KMS-11 (cell line): ENCODE measurements around the gene TBK1.

Experiments
- H2AFZ ChIP-seq: fragments of 200-600 bp; sonication (generic); 2 replicates; pipeline ENCODE4 v1.6.1; 2016; ENCODE audit warnings: antibody characterized with exemption, mixed run types, low read depth
- H3K27ac ChIP-seq: fragments of 200-600 bp; sonication (generic); 2 replicates; pipeline ENCODE4 v1.6.1; 2016; ENCODE audit warnings: mild to moderate bottlenecking, mixed run types
- H3K27me3 ChIP-seq: fragments of 200-600 bp; sonication (generic); 2 replicates; pipeline ENCODE4 v1.6.1; 2017; ENCODE audit warnings: mild to moderate bottlenecking, low read depth, mixed run types, moderate library complexity; ENCODE audit not compliant: insufficient read depth
- H3K36me3 ChIP-seq: fragments of 200-600 bp; sonication (generic); 2 replicates; pipeline ENCODE4 v1.6.1; 2017; ENCODE audit warnings: mild to moderate bottlenecking, mixed run types; ENCODE audit not compliant: insufficient read depth
- H3K4me1 ChIP-seq: fragments of 200-600 bp; sonication (generic); 2 replicates; pipeline ENCODE4 v1.6.1; 2016; ENCODE audit warnings: mild to moderate bottlenecking, low read depth, mixed run types; ENCODE audit not compliant: poor library complexity, severe bottlenecking
- H3K4me2 ChIP-seq: fragments of 200-600 bp; sonication (generic); 2 replicates; pipeline ENCODE4 v1.7.0; 2016; ENCODE audit warnings: mild to moderate bottlenecking, mixed run types
- H3K4me3 ChIP-seq: fragments of 200-600 bp; sonication (generic); IDR thresholded peaks from 2 replicates; pipeline ENCODE4 v1.6.1; 2017; ENCODE audit warnings: low read depth, low read length, mixed read lengths; ENCODE audit not compliant: insufficient read depth
- H3K79me2 ChIP-seq: fragments of 200-600 bp; sonication (generic); 2 replicates; pipeline ENCODE4 v1.6.1; 2016; ENCODE audit warnings: low read depth, mixed run types; ENCODE audit not compliant: insufficient read depth
- H3K9ac ChIP-seq: fragments of 200-600 bp; sonication (generic); 2 replicates; pipeline ENCODE4 v1.6.1; 2016; ENCODE audit warnings: mild to moderate bottlenecking, mixed run types
- H4K20me1 ChIP-seq: fragments of 200-600 bp; sonication (generic); 2 replicates; pipeline ENCODE4 v1.6.1; 2016; ENCODE audit warnings: mild to moderate bottlenecking, mixed run types; ENCODE audit not compliant: insufficient read depth
- TF ChIP-seq, protein P1 (sequence below): fragments of 200-600 bp; sonication (generic); conservative IDR thresholded peaks from 2 replicates; pipeline ENCODE4 v1.6.1; 2017; ENCODE audit warnings: low read depth, mild to moderate bottlenecking, antibody characterized with exemption, low read length, moderate library complexity, mixed read lengths

TBK1 gene

DNA sequence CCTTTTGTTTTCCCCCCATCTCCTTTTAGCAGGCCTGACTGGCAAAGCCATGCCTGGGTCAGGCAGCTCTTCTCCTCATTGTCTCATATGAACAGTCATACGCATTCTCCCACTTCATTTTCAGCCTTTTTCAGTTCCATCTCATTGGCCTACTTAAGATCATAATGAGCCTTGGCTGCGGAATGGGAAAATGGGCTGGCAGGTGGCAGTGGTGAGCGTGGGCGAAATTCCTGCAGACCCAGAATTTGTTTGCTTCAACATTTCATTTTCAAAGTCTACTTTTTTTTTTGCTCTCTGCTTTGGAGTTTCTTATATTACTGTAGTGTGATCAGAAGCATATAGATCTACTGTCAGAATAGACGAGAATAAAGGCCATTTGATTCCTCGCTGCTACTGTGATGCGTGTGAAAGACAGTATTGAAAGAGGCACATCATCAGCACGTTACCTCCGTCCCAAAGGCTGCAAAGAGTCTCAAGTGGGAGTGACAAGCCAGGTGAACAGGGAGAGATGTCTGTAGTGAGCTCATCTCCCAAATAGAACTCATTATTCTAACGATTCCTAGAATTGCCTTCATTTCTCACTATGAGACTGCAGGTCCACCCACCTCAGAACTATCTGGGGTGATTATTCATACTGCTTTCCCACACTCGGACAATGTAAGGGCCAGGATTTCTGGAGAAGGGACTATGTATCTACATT, 73.7 kb downstream of the TBK1 start:
- no peak overlapping the region for H3K9ac ChIP-seq
- no peak overlapping the region for H3K4me3 ChIP-seq
- no peaks in the 10 kb centered on the region for H4K20me1 ChIP-seq
- H2AFZ ChIP-seq: no peak overlapping the region
- H3K27ac ChIP-seq: no peak overlapping the region
- TF ChIP-seq, protein P1, sequence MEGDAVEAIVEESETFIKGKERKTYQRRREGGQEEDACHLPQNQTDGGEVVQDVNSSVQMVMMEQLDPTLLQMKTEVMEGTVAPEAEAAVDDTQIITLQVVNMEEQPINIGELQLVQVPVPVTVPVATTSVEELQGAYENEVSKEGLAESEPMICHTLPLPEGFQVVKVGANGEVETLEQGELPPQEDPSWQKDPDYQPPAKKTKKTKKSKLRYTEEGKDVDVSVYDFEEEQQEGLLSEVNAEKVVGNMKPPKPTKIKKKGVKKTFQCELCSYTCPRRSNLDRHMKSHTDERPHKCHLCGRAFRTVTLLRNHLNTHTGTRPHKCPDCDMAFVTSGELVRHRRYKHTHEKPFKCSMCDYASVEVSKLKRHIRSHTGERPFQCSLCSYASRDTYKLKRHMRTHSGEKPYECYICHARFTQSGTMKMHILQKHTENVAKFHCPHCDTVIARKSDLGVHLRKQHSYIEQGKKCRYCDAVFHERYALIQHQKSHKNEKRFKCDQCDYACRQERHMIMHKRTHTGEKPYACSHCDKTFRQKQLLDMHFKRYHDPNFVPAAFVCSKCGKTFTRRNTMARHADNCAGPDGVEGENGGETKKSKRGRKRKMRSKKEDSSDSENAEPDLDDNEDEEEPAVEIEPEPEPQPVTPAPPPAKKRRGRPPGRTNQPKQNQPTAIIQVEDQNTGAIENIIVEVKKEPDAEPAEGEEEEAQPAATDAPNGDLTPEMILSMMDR: no peak
- no peaks in the 10 kb centered on the region for H3K27me3 ChIP-seq
- no peak overlapping the region for H3K4me2 ChIP-seq
- H3K4me1 ChIP-seq: no peaks in the 10 kb centered on the region
- no peaks in the 10 kb centered on the region for H3K36me3 ChIP-seq
- no peaks in the 10 kb centered on the region for H3K79me2 ChIP-seq

- Histone ChIP-seq H3K36me3 (no peaks in the 10 kb centered on the region), H3K27ac (no peak overlapping the region), H3K4me2 (no peak overlapping the region), H3K4me3 (no peak overlapping the region), H4K20me1 (no peaks in the 10 kb centered on the region), H3K9ac (no peak overlapping the region), H3K4me1 (no peaks in the 10 kb centered on the region), H3K79me2 (no peaks in the 10 kb centered on the region), H3K27me3 (no peaks in the 10 kb centered on the region), H2AFZ (no peak overlapping the region)
- TF ChIP-seq, protein P1: no peak
These were observed 74.9 kb downstream of the TBK1 start for GRCh38 chr12:64526859-64527258.

- Histone ChIP-seq H3K79me2 (no peaks in the 10 kb centered on the region), H3K36me3 (no peaks in the 10 kb centered on the region), H3K4me2 (no peak overlapping the region), H3K9ac (no peak overlapping the region), H3K4me3 (no peak overlapping the region), H3K4me1 (no peaks in the 10 kb centered on the region), H2AFZ (no peak overlapping the region), H3K27me3 (no peaks in the 10 kb centered on the region), H4K20me1 (no peaks in the 10 kb centered on the region), H3K27ac (no peak overlapping the region)
- TF ChIP-seq, protein P1: no peak
These were observed 76.7 kb downstream of the TBK1 start for GRCh38 chr12:64528616-64529015.

DNA sequence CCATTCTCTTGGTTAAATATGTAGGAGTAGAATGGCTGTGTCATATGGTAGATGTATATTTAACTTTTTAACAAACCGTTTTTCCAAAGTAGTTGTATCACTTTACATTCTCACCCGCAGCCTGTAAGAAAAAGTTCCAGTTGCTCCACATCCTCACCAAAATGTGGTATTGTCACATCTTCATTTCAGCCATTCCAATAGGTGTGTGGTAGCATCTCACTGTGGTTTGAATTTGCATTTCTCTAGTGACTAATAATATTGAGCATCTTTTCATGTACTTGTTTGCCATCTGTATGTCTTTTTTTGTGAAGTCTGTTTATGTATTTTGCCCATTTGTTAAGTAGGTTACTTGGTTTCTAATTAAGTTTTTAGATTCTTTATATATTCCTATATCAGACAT, 78.6 kb downstream of the TBK1 start:
- TF ChIP-seq, protein P1: no peak
- H3K4me1 ChIP-seq: no peaks in the 10 kb centered on the region
- H3K79me2 ChIP-seq: no peaks in the 10 kb centered on the region
- H3K27ac ChIP-seq: no peak overlapping the region
- no peak overlapping the region for H3K9ac ChIP-seq
- no peaks in the 10 kb centered on the region for H4K20me1 ChIP-seq
- no peak overlapping the region for H3K4me2 ChIP-seq
- no peak overlapping the region for H3K4me3 ChIP-seq
- no peaks in the 10 kb centered on the region for H3K27me3 ChIP-seq
- H2AFZ ChIP-seq: no peak overlapping the region
- no peaks in the 10 kb centered on the region for H3K36me3 ChIP-seq
